HG03135 (cell line): ENCODE measurements around the gene AVL9.
"Not testable (repeated sequence)": the region's sequence is repeated elsewhere in the genome, so short reads cannot be mapped to it uniquely, and the experiment has no call there.

Source experiments
- ATAC-seq: cut with Tn5 transposase; IDR thresholded peaks from one replicate; pipeline ENCODE4 v1.9.1; 2021; ENCODE audit warnings: mild to moderate bottlenecking, moderate library complexity; ENCODE audit not compliant: unreplicated experiment

The AVL9 gene

GRCh38 chr7:32586291-32587221 is 91.3 kb downstream of the AVL9 start:
- no peak for ATAC-seq

GRCh38 chr7:32587411-32587948 is 92.2 kb downstream of the AVL9 start:
- no peak for ATAC-seq

- ATAC-seq, result no peak
These were observed 93.4 kb downstream of the AVL9 start for GRCh38 chr7:32588657-32589056.

- ATAC-seq, result no peak
These were observed 96.6 kb downstream of the AVL9 start for GRCh38 chr7:32591938-32592337.

GRCh38 chr7:32592701-32593100 is 97.4 kb downstream of the AVL9 start:
- no peak for ATAC-seq

- ATAC-seq, result no peak
These were observed 99.7 kb downstream of the AVL9 start for GRCh38 chr7:32594965-32595490.

- ATAC-seq, result not testable (repeated sequence)
These were observed 105.9 kb downstream of the AVL9 start for GRCh38 chr7:32601196-32601595.

- ATAC-seq, result no peak
These were observed 107.2 kb downstream of the AVL9 start for GRCh38 chr7:32602470-32602869.

- ATAC-seq, result not testable (repeated sequence)
These were observed 108.2 kb downstream of the AVL9 start for GRCh38 chr7:32603492-32603891.

- ATAC-seq, result not testable (repeated sequence)
These were observed 108.8 kb downstream of the AVL9 start for GRCh38 chr7:32604047-32604446.

- no peak for ATAC-seq
These were observed 109.7 kb downstream of the AVL9 start for GRCh38 chr7:32605032-32605431.

- no peak for ATAC-seq
These were observed 114.2 kb downstream of the AVL9 start for GRCh38 chr7:32609463-32609862.

- ATAC-seq, result no peak
These were observed 116.2 kb downstream of the AVL9 start for GRCh38 chr7:32611201-32612099.

- ATAC-seq, result no peak
These were observed 121.3 kb downstream of the AVL9 start for GRCh38 chr7:32616625-32617024.

- no peak for ATAC-seq
These were observed 123.2 kb downstream of the AVL9 start for GRCh38 chr7:32618470-32618869.

GRCh38 chr7:32618987-32619386 is 123.7 kb downstream of the AVL9 start:
- no peak for ATAC-seq

- ATAC-seq, result not testable (repeated sequence)
These were observed 124.1 kb downstream of the AVL9 start for GRCh38 chr7:32619416-32619815.

GRCh38 chr7:32631021-32631420 is 135.7 kb downstream of the AVL9 start:
- no peak for ATAC-seq

GRCh38 chr7:32631590-32632497 is 136.6 kb downstream of the AVL9 start:
- not testable (repeated sequence) for ATAC-seq

- ATAC-seq, result not testable (repeated sequence)
These were observed 138.2 kb downstream of the AVL9 start for GRCh38 chr7:32633446-32633845.
